Measurements from ENCODE around the gene ATP8B4.

Gene ATP8B4

DNA sequence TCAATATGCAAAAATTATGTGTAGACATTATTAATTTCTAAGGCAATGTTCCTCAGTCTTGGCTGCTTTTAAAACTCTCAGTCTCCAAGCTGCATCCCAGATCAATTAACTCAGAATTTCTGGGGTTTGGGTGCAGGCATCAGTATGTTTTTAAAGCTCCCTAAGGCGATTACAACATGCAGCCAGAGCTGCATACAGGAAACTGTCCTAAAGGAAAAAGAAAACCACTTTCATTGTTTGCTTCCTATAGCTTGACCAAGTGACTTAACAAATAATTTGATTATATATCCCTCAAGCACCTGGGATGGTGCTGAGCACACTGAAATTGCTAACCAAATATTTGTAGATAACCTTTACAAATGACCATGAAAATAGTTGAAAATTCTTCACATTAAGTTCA lies 303.5 kb downstream of the ATP8B4 start:
- Histone ChIP-seq H3K27me3 (ENCODE audit: control insufficient read depth, insufficient read depth, low read length) (no peaks in the 10 kb centered on the region), H3K9me3 (ENCODE audit: control insufficient read depth, insufficient read depth, low read length) (no peaks in the 10 kb centered on the region), H3K36me3 (ENCODE audit: control insufficient read depth, insufficient read depth, low read length) (no peaks in the 10 kb centered on the region), H3K27ac (ENCODE audit: low read length) (no peak overlapping the region), H3K4me3 (ENCODE audit: low read length) (no peak overlapping the region), H3K4me1 (ENCODE audit: control insufficient read depth, insufficient read depth, low read length) (no peaks in the 10 kb centered on the region)
- DNase-seq (ENCODE audit: low read depth, low spot score), result no peak
- WGBS (ENCODE audit: insufficient coverage, insufficient read length), result no CpG with 5 or more reads among the region's 1 CpG

DNA sequence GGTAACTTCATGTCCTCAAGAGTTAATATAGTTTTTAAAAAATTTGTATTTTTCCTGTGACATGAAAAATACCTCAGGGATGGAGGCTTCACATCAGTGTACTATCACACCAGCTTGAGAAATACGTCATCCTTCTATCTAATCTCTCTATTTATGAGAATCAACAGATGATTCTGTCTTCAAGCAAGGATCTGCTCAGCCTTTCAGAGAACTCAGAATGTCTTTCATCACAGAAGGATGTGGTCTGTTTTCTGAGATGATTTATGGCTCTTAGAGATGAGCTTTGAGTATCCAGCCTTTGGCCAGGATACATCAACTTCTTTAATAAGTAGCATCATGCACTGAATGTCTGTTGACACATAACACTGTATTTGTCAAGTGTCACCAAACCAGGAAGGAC lies 304.3 kb downstream of the ATP8B4 start:
- DNase-seq (ENCODE audit: low read depth, low spot score), result no peak
- no peak overlapping the region for H3K4me3 ChIP-seq (ENCODE audit: low read length)

DNA sequence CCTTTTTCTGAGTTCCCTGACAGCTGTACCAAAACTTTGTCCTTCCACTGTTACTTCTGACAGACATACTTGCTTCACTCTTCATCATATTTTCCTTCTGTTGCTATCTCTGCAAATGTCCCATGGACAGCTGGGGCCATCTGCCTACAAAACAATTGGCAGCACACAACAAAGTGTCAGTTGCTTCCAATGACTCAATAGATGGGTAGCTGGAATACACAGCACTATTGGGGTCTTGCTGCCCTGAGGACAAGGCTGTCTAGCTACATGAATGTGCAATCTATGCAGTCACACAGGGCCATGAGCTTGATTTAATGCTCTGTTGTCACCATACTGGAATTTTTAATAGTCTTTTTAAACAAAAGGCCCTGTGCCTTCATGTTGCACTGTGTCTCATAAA lies 305.4 kb downstream of the ATP8B4 start:
- Histone ChIP-seq H3K4me3 (ENCODE audit: low read length) (no peak overlapping the region), H3K4me1 (ENCODE audit: control insufficient read depth, insufficient read depth, low read length) (no peaks in the 10 kb centered on the region), H3K27ac (ENCODE audit: low read length) (no peak overlapping the region), H3K36me3 (ENCODE audit: control insufficient read depth, insufficient read depth, low read length) (no peaks in the 10 kb centered on the region), H3K9me3 (ENCODE audit: control insufficient read depth, insufficient read depth, low read length) (no peaks in the 10 kb centered on the region), H3K27me3 (ENCODE audit: control insufficient read depth, insufficient read depth, low read length) (no peaks in the 10 kb centered on the region)
- DNase-seq (ENCODE audit: low read depth, low spot score), result no peak

More for the DNA sequence above, 304.3 kb downstream of the ATP8B4 start:
- Histone ChIP-seq H3K4me1 (ENCODE audit: control insufficient read depth, insufficient read depth, low read length) (no peaks in the 10 kb centered on the region), H3K27ac (ENCODE audit: low read length) (no peak overlapping the region), H3K36me3 (ENCODE audit: control insufficient read depth, insufficient read depth, low read length) (no peaks in the 10 kb centered on the region), H3K9me3 (ENCODE audit: control insufficient read depth, insufficient read depth, low read length) (no peaks in the 10 kb centered on the region), H3K27me3 (ENCODE audit: control insufficient read depth, insufficient read depth, low read length) (no peaks in the 10 kb centered on the region)
- no CpG with 5 or more reads among the region's 1 CpG for WGBS (ENCODE audit: insufficient coverage, insufficient read length)

DNA sequence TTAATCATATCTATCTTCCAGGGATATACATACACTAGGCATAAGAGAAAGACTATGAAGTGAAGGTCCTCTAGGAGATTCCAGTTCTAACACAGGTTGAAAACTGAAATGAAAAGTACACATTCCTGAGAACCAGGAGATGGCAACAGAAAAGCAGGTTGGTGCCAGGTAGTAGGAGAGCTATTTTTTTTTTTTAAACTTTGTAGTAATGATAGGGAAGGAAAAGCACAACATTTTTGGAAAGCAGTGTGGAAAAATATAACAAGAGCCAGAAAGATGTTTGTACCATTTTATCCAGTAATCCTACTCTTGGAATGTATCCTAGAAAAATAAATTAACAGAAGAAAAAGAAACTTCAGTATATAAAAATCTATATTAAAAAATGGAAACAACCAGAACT lies 308.3 kb downstream of the ATP8B4 start:
- no peak overlapping the region for H3K4me3 ChIP-seq (ENCODE audit: low read length)
- no peaks in the 10 kb centered on the region for H3K27me3 ChIP-seq (ENCODE audit: control insufficient read depth, insufficient read depth, low read length)
- no peaks in the 10 kb centered on the region for H3K36me3 ChIP-seq (ENCODE audit: control insufficient read depth, insufficient read depth, low read length)
- no peaks in the 10 kb centered on the region for H3K9me3 ChIP-seq (ENCODE audit: control insufficient read depth, insufficient read depth, low read length)
- DNase-seq (ENCODE audit: low read depth, low spot score), result no peak
- no peaks in the 10 kb centered on the region for H3K4me1 ChIP-seq (ENCODE audit: control insufficient read depth, insufficient read depth, low read length)
- H3K27ac ChIP-seq (ENCODE audit: low read length), result no peak overlapping the region

DNA sequence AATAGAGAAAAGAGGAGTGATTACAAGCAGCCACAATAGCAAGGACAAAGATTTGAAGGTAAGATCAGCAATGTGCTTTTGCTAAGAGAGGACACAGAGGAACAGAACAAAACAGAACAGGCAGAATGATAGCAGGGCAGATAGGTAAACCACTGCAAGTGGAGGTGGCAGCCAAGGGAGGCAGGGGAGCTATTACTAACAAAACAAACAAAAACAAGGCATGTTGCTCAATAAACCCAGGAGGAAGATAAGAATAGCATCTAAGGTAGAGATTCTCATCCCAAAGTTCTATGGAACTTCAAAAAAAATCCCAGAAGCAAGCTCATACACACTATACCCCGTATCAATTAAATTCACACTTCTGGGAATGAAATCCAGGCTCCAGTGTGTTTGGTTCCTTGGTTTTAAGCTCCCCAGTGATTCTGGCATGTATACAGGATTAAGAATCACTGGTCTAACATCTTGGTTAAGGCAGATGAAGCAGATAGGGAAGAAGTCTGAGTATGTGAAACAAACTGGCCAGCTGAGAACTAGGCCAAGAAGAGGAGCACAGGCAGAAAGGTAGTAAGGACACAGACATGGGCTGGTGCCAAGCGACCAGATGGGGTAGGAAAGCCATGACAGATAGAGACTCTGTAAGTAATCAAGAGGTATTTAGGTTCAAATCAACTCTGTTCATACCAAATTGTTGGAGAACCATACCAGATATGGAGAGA lies 309.0 kb downstream of the ATP8B4 start:
- Histone ChIP-seq H3K27me3 (ENCODE audit: control insufficient read depth, insufficient read depth, low read length) (no peaks in the 10 kb centered on the region), H3K27ac (ENCODE audit: low read length) (no peak overlapping the region), H3K9me3 (ENCODE audit: control insufficient read depth, insufficient read depth, low read length) (no peaks in the 10 kb centered on the region), H3K4me1 (ENCODE audit: control insufficient read depth, insufficient read depth, low read length) (no peaks in the 10 kb centered on the region), H3K4me3 (ENCODE audit: low read length) (no peak overlapping the region), H3K36me3 (ENCODE audit: control insufficient read depth, insufficient read depth, low read length) (no peaks in the 10 kb centered on the region)
- no CpG with 5 or more reads among the region's 2 CpGs for WGBS (ENCODE audit: insufficient coverage, insufficient read length)
- DNase-seq (ENCODE audit: low read depth, low spot score), result no peak

DNA sequence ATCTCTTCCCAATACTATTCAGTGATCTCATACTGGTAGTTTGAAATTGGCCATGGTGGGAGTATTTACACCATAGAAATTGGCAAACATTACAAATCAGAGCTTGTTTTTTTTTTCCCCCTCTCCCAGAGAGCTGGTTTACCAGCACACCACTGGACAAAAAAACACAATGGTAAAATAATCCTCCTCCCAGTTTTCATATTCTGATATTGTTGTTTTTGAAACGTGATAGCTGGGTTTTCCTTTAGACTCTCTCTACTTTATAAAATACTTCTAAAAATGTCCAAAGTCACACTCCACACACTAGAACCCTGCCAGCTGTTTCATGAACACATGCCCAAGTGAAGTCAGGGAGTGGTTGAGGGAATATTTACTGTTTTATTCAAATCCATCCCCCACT lies 310.7 kb downstream of the ATP8B4 start:
- Histone ChIP-seq H3K9me3 (ENCODE audit: control insufficient read depth, insufficient read depth, low read length) (no peaks in the 10 kb centered on the region), H3K27me3 (ENCODE audit: control insufficient read depth, insufficient read depth, low read length) (no peaks in the 10 kb centered on the region), H3K4me1 (ENCODE audit: control insufficient read depth, insufficient read depth, low read length) (no peaks in the 10 kb centered on the region), H3K27ac (ENCODE audit: low read length) (no peak overlapping the region), H3K4me3 (ENCODE audit: low read length) (no peak overlapping the region), H3K36me3 (ENCODE audit: control insufficient read depth, insufficient read depth, low read length) (no peaks in the 10 kb centered on the region)
- DNase-seq (ENCODE audit: low read depth, low spot score), result no peak
- WGBS (ENCODE audit: insufficient coverage, insufficient read length), result no CpG with 5 or more reads among the region's 1 CpG

All from iPS DF 6.9 (cell line).